GM19463 (cell line): ENCODE measurements around the gene MAST3.

ENCODE experiments used
- ATAC-seq: cut with Tn5 transposase; IDR thresholded peaks from one replicate; pipeline ENCODE4 v1.9.1; 2021; ENCODE audit warnings: mild to moderate bottlenecking, moderate library complexity; ENCODE audit not compliant: unreplicated experiment

Gene MAST3

GRCh38 chr19:18135712-18136584, 38.4 kb downstream of the MAST3 start:
- ATAC-seq: no peak

- ATAC-seq: no peak
These were observed 39.7 kb downstream of the MAST3 start for GRCh38 chr19:18137242-18137641.

- no peak for ATAC-seq
These were observed 40.2 kb downstream of the MAST3 start for GRCh38 chr19:18137657-18138339.

GRCh38 chr19:18140473-18140872, 42.9 kb downstream of the MAST3 start:
- no peak for ATAC-seq

GRCh38 chr19:18141031-18141430, 43.5 kb downstream of the MAST3 start:
- no peak for ATAC-seq

- ATAC-seq: no peak
These were observed 46.3 kb downstream of the MAST3 start for GRCh38 chr19:18143902-18144301.

GRCh38 chr19:18144361-18144760, 46.8 kb downstream of the MAST3 start:
- ATAC-seq: no peak

GRCh38 chr19:18144906-18145305, 47.3 kb downstream of the MAST3 start:
- no peak for ATAC-seq

GRCh38 chr19:18145391-18145999, 47.9 kb downstream of the MAST3 start:
- no peak for ATAC-seq

- ATAC-seq: no peak
These were observed 49.8 kb downstream of the MAST3 start for GRCh38 chr19:18147396-18147795.

- ATAC-seq: no peak
These were observed 52.0 kb downstream of the MAST3 start for GRCh38 chr19:18149596-18149975.

GRCh38 chr19:18150776-18151624, 53.4 kb downstream of the MAST3 start:
- ATAC-seq: no peak

- peak; percentile 59 for ATAC-seq
These were observed 54.9 kb downstream of the MAST3 start for GRCh38 chr19:18152442-18152816.

- ATAC-seq: peak; percentile 75
These were observed 55.4 kb downstream of the MAST3 start, which contains the start of gene PIK3R2 for GRCh38 chr19:18152817-18153555. TSS of gene PIK3R2 (plus strand) at chr19:18153163. CDS start at chr19:18155880, 2,717 bp downstream.

GRCh38 chr19:18153556-18154134, 56.1 kb downstream of the MAST3 start:
- no peak for ATAC-seq

GRCh38 chr19:18155095-18156087, 57.8 kb downstream of the MAST3 start:
- no peak for ATAC-seq

- no peak for ATAC-seq
These were observed 58.7 kb downstream of the MAST3 start for GRCh38 chr19:18156268-18156667.

- no peak for ATAC-seq
These were observed 59.4 kb downstream of the MAST3 start for GRCh38 chr19:18156841-18157464.
